Smooth muscle cell (in vitro differentiated cells): ENCODE data around the gene BACH1. TPM values are rescaled to one million over a fixed set of nuclear protein-coding genes. Genes with fewer than 3 reads are reported as not detected.
A peak's percentile ranks its signal among the peaks of the same experiment; 100 is the strongest.

Experiments
- DNase-seq: peaks from one replicate; lab custom pipeline; 2025; ENCODE audit not compliant: unreplicated experiment; lab: John Stamatoyannopoulos, UW
- H2AFZ ChIP-seq: fragments of 200-600 bp; sonication (generic); 2 replicates; pipeline ENCODE4 v1.6.0; 2016; ENCODE audit warnings: antibody characterized with exemption, low read depth, mild to moderate bottlenecking
- H3F3A ChIP-seq: fragments of 200-600 bp; sonication (generic); 2 replicates; pipeline ENCODE4 v1.6.0; 2017; ENCODE audit warnings: antibody characterized with exemption, low read depth
- H3K27ac ChIP-seq: fragments of 200-600 bp; sonication (generic); 2 replicates; pipeline ENCODE4 v1.5.1; 2016; ENCODE audit warnings: low read depth, mild to moderate bottlenecking
- H3K27me3 ChIP-seq: fragments of 200-600 bp; sonication (generic); 2 replicates; pipeline ENCODE4 v1.6.1; 2016; ENCODE audit warnings: low read depth, mild to moderate bottlenecking
- H3K36me3 ChIP-seq: fragments of 200-600 bp; sonication (generic); 2 replicates; pipeline ENCODE4 v1.5.1; 2016; ENCODE audit warnings: low read depth
- H3K4me1 ChIP-seq: fragments of 200-600 bp; sonication (generic); 2 replicates; pipeline ENCODE4 v1.5.1; 2016; ENCODE audit warnings: low read depth
- H3K4me2 ChIP-seq: fragments of 200-600 bp; sonication (generic); 2 replicates; pipeline ENCODE4 v1.6.0; 2016; ENCODE audit warnings: mild to moderate bottlenecking
- H3K4me3 ChIP-seq: fragments of 200-600 bp; sonication (generic); 2 replicates; pipeline ENCODE4 v1.5.1; 2016; ENCODE audit warnings: mild to moderate bottlenecking
- H3K79me2 ChIP-seq: fragments of 200-600 bp; sonication (generic); 2 replicates; pipeline ENCODE4 v1.6.0; 2016; ENCODE audit warnings: low read depth, mild to moderate bottlenecking
- H3K9ac ChIP-seq: fragments of 200-600 bp; sonication (generic); 2 replicates; pipeline ENCODE4 v1.6.0; 2016; ENCODE audit warnings: low read depth
- H3K9me3 ChIP-seq: fragments of 200-600 bp; sonication (generic); replicated peaks from 2 replicates; pipeline ENCODE4 v1.5.1; 2016; ENCODE audit warnings: low read depth
- H4K20me1 ChIP-seq: fragments of 200-600 bp; sonication (generic); 2 replicates; pipeline ENCODE4 v1.6.0; 2016; ENCODE audit warnings: low read depth
- WGBS: methylation state at CpG from one replicate; pipeline ENCODE4 v1.1.7; 2016; ENCODE audit warnings: low lambda C conversion rate; 5-methylcytosine and 5-hydroxymethylcytosine counted together
- polyA plus RNA-seq: library from polyadenylated mRNA; unstranded; fragments of >200 nt; fragmentation: Nextera tagmentation; extraction: Ambion mirVana; gene quantifications from 2 replicates; pipeline ENCODE4 v1.2.1, GENCODE V29; 2016
- total RNA-seq: library from RNA; depleted of rRNA; stranded (reverse); fragments of >200 nt; gene quantifications from 2 replicates; pipeline ENCODE4 v1.2.3, GENCODE V29; 2014
- TF ChIP-seq, protein P1 (sequence below): fragments of 200-600 bp; sonication (generic); IDR thresholded peaks from 2 replicates; pipeline ENCODE4 v1.5.1; 2017; ENCODE audit warnings: borderline replicate concordance, mild to moderate bottlenecking, antibody characterized with exemption; ENCODE audit not compliant: insufficient read depth, poor library complexity, severe bottlenecking

The BACH1 gene
- total and polyA plus RNA-seq, 2 experiments from 2014 or later: 29.5 to 103 TPM

- Histone ChIP-seq H3K4me2 (no peak overlapping the region), H3K9ac (no peak overlapping the region), H3F3A (no peaks in the 10 kb centered on the region), H4K20me1 (peaks cover 100% of the 10 kb centered on the region), H3K36me3 (no peaks in the 10 kb centered on the region), H3K4me1 (peaks cover 27% of the 10 kb centered on the region), H3K27ac (peak overlapping the region; percentile 28), H2AFZ (no peak overlapping the region), H3K4me3 (no peak overlapping the region), H3K79me2 (peaks cover 100% of the 10 kb centered on the region), H3K9me3 (no peaks in the 10 kb centered on the region), H3K27me3 (no peaks in the 10 kb centered on the region)
- TF ChIP-seq, protein P1, sequence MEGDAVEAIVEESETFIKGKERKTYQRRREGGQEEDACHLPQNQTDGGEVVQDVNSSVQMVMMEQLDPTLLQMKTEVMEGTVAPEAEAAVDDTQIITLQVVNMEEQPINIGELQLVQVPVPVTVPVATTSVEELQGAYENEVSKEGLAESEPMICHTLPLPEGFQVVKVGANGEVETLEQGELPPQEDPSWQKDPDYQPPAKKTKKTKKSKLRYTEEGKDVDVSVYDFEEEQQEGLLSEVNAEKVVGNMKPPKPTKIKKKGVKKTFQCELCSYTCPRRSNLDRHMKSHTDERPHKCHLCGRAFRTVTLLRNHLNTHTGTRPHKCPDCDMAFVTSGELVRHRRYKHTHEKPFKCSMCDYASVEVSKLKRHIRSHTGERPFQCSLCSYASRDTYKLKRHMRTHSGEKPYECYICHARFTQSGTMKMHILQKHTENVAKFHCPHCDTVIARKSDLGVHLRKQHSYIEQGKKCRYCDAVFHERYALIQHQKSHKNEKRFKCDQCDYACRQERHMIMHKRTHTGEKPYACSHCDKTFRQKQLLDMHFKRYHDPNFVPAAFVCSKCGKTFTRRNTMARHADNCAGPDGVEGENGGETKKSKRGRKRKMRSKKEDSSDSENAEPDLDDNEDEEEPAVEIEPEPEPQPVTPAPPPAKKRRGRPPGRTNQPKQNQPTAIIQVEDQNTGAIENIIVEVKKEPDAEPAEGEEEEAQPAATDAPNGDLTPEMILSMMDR: no peak
- DNase-seq: no peak
- 79% methylated on average over 3 of the region's 3 CpGs for WGBS
Measured at GRCh38 chr21:29305068-29305467, 6.3 kb downstream of the BACH1 start.

DNA sequence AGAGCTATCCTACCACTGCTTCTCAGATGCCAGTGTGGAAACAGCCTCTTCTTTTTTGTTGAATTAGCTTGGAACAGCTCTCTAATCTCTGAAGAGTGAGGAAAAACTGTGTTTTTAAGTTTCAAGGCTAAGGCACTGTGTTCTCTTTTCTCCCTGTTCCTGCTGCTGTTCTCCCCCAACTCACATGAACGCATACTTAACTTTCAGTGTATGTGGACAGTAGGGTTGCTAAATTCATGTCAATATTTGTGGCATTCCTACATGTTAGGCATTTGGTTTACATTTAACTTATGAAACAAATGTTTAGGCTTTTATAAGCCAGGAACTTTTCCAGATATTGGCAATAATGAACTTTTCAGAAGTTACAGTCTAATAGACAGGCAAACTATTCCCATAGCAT is 6.8 kb downstream of the BACH1 start:
- peak overlapping the region; percentile 28 for H3K27ac ChIP-seq
- peaks cover 22% of the 10 kb centered on the region for H3K4me1 ChIP-seq
- no peaks in the 10 kb centered on the region for H3K9me3 ChIP-seq
- H3K4me3 ChIP-seq: no peak overlapping the region
- peaks cover 100% of the 10 kb centered on the region for H3K79me2 ChIP-seq
- no peak overlapping the region for H3K9ac ChIP-seq
- TF ChIP-seq, protein P1: no peak
- no peak overlapping the region for H3K4me2 ChIP-seq
- no peak overlapping the region for H2AFZ ChIP-seq
- WGBS: 93% methylated on average over 1 of the region's 1 CpG
- no peaks in the 10 kb centered on the region for H3K27me3 ChIP-seq
- H4K20me1 ChIP-seq: peaks cover 100% of the 10 kb centered on the region
- no peaks in the 10 kb centered on the region for H3K36me3 ChIP-seq
- DNase-seq: no peak
- H3F3A ChIP-seq: no peaks in the 10 kb centered on the region

- WGBS: 79% methylated on average over 3 of the region's 3 CpGs
- Histone ChIP-seq H3K4me1 (peaks cover 9% of the 10 kb centered on the region), H3F3A (no peaks in the 10 kb centered on the region), H3K4me3 (no peak overlapping the region), H3K36me3 (no peaks in the 10 kb centered on the region), H3K9me3 (no peaks in the 10 kb centered on the region), H3K4me2 (no peak overlapping the region), H3K27ac (peak overlapping the region; percentile 13), H2AFZ (no peak overlapping the region), H3K27me3 (no peaks in the 10 kb centered on the region), H3K79me2 (peaks cover 100% of the 10 kb centered on the region), H3K9ac (no peak overlapping the region), H4K20me1 (peaks cover 100% of the 10 kb centered on the region)
- DNase-seq: no peak
- TF ChIP-seq, protein P1: no peak
Measured at GRCh38 chr21:29306920-29307319, 8.2 kb downstream of the BACH1 start.

- Histone ChIP-seq H3K9me3 (no peaks in the 10 kb centered on the region), H3K9ac (no peak overlapping the region), H3K4me2 (no peak overlapping the region), H3F3A (no peaks in the 10 kb centered on the region), H3K36me3 (no peaks in the 10 kb centered on the region), H2AFZ (no peak overlapping the region), H3K27me3 (no peaks in the 10 kb centered on the region), H3K27ac (peak overlapping the region; percentile 13), H3K79me2 (peaks cover 100% of the 10 kb centered on the region), H3K4me1 (no peaks in the 10 kb centered on the region), H3K4me3 (no peak overlapping the region), H4K20me1 (peaks cover 100% of the 10 kb centered on the region)
- WGBS: 82% methylated on average over 3 of the region's 3 CpGs
- TF ChIP-seq, protein P1: no peak
- DNase-seq: no peak
Measured at GRCh38 chr21:29307718-29308455, 9.2 kb downstream of the BACH1 start.
